ENCODE data around the gene ZNF407. TPM values are rescaled to one million over a fixed set of nuclear protein-coding genes. Genes with fewer than 3 reads are reported as not detected.

Gene ZNF407
- total RNA-seq, 1 experiment from 2014 or later = 15.9 TPM

DNA sequence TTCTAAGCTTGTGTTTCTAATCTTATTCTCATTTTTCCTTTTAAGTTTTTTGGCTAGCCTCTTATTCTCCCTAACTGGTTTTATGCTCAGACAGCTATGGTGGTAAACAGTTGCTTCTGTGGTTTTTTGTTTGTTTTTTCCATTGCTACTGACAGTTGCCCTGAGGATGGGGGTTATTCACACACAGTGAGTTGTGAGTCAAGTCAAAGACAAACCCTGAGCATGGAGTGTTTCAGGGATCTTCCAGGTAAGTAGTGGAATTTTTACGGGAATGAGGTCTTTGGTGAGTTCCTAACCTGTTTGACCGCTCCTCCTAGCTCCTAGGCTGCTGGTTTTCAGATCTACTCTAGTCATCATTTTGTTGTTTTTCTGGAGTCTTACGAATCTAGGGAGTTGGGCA, 162.8 kb downstream of the ZNF407 start:
- no peak overlapping the region for H3K4me3 ChIP-seq (ENCODE audit: low read depth, low read length, poor library complexity, severe bottlenecking)
- intact Hi-C loops (cut with micrococcal nuclease; ENCODE audit: unreplicated experiment) = no loop called here
- no peak for DNase-seq (ENCODE audit: low spot score)
- no peaks in the 10 kb centered on the region for H3K27me3 ChIP-seq (replicated peaks; ENCODE audit: insufficient read depth, low read depth, low read length, poor library complexity)
- ChIA-PET POLR2A (ENCODE audit: low non-redundant PET) (no interaction called here), CTCF (no interaction called here)
- no peaks in the 10 kb centered on the region for H3K36me3 ChIP-seq (ENCODE audit: insufficient read depth, low read length, poor library complexity, severe bottlenecking)
- H3K27ac ChIP-seq (ENCODE audit: low read depth, low read length, poor library complexity, severe bottlenecking) = no peak overlapping the region
- TF ChIP-seq EZH2 (IDR thresholded peaks at IDR 0.05; ENCODE audit: borderline replicate concordance, low read depth, low read length, poor library complexity, severe bottlenecking) = no peak
- TF ChIP-seq, protein P1, sequence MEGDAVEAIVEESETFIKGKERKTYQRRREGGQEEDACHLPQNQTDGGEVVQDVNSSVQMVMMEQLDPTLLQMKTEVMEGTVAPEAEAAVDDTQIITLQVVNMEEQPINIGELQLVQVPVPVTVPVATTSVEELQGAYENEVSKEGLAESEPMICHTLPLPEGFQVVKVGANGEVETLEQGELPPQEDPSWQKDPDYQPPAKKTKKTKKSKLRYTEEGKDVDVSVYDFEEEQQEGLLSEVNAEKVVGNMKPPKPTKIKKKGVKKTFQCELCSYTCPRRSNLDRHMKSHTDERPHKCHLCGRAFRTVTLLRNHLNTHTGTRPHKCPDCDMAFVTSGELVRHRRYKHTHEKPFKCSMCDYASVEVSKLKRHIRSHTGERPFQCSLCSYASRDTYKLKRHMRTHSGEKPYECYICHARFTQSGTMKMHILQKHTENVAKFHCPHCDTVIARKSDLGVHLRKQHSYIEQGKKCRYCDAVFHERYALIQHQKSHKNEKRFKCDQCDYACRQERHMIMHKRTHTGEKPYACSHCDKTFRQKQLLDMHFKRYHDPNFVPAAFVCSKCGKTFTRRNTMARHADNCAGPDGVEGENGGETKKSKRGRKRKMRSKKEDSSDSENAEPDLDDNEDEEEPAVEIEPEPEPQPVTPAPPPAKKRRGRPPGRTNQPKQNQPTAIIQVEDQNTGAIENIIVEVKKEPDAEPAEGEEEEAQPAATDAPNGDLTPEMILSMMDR (conservative IDR thresholded peaks at IDR 0.05; ENCODE audit: low read depth, low read length) = no peak
- H3K4me1 ChIP-seq (ENCODE audit: insufficient read depth, low read length, poor library complexity, severe bottlenecking) = no peaks in the 10 kb centered on the region
- no TSS peak for BruUV-seq (replicated peaks)
- no peaks in the 10 kb centered on the region for H3K9me3 ChIP-seq (ENCODE audit: low read depth, low read length, poor library complexity, severe bottlenecking)

DNA sequence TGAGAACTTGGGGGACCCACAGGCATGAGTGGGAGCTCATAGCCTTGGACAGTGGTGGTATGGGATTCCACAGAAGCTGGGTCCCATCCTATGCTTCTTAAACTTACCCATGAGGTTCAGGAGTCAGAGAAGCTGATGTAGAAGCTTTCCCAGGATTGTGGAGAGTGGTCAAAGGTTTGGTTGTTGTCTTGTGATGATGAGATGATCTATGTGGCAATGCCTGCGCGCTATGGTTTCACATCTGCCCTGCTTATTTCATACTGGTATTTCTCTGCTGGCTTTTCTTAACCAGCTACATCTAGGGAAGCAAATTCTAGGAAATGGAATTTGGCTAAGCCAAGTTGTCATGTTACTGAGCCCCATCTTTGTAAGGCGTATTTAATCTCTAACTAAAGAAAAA, 168.6 kb downstream of the ZNF407 start:
- no peaks in the 10 kb centered on the region for H3K9me3 ChIP-seq (ENCODE audit: low read depth, low read length, poor library complexity, severe bottlenecking)
- H3K27me3 ChIP-seq (replicated peaks; ENCODE audit: insufficient read depth, low read depth, low read length, poor library complexity) = no peaks in the 10 kb centered on the region
- no peak overlapping the region for H3K27ac ChIP-seq (ENCODE audit: low read depth, low read length, poor library complexity, severe bottlenecking)
- BruUV-seq (replicated peaks) = no TSS peak
- DNase-seq (ENCODE audit: low spot score) = no peak
- ChIA-PET CTCF (no interaction called here), POLR2A (ENCODE audit: low non-redundant PET) (no interaction called here)
- TF ChIP-seq, protein P1 (conservative IDR thresholded peaks at IDR 0.05; ENCODE audit: low read depth, low read length) = no peak
- no peak for TF ChIP-seq EZH2 (IDR thresholded peaks at IDR 0.05; ENCODE audit: borderline replicate concordance, low read depth, low read length, poor library complexity, severe bottlenecking)
- no peaks in the 10 kb centered on the region for H3K36me3 ChIP-seq (ENCODE audit: insufficient read depth, low read length, poor library complexity, severe bottlenecking)
- H3K4me1 ChIP-seq (ENCODE audit: insufficient read depth, low read length, poor library complexity, severe bottlenecking) = no peaks in the 10 kb centered on the region
- no peak overlapping the region for H3K4me3 ChIP-seq (ENCODE audit: low read depth, low read length, poor library complexity, severe bottlenecking)
- intact Hi-C loops (cut with micrococcal nuclease; ENCODE audit: unreplicated experiment) = no loop called here

DNA sequence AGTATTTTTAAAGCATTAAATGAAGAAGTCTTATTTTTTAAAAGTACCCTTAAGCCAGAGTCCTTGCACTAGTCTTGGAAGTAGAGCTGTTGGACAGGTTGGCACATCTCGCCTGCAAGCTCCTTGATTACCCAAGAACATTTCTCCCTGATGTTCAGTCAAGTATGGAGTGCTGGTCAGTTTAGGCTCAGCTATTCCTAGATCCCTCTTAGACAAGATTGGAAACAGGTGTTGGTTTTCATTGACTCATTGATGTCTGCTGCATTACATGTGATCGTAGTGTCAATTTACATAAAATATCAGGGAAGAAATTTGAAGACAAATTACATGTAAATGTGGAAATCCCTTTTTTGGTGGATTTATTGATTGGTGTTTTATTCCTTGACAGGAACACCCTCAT, 170.4 kb downstream of the ZNF407 start:
- TF ChIP-seq, protein P1 (conservative IDR thresholded peaks at IDR 0.05; ENCODE audit: low read depth, low read length) = no peak
- no peak for TF ChIP-seq EZH2 (IDR thresholded peaks at IDR 0.05; ENCODE audit: borderline replicate concordance, low read depth, low read length, poor library complexity, severe bottlenecking)
- Histone ChIP-seq H3K27ac (ENCODE audit: low read depth, low read length, poor library complexity, severe bottlenecking) (no peak overlapping the region), H3K4me3 (ENCODE audit: low read depth, low read length, poor library complexity, severe bottlenecking) (no peak overlapping the region), H3K9me3 (ENCODE audit: low read depth, low read length, poor library complexity, severe bottlenecking) (no peaks in the 10 kb centered on the region), H3K27me3 (replicated peaks; ENCODE audit: insufficient read depth, low read depth, low read length, poor library complexity) (no peaks in the 10 kb centered on the region), H3K4me1 (ENCODE audit: insufficient read depth, low read length, poor library complexity, severe bottlenecking) (no peaks in the 10 kb centered on the region), H3K36me3 (ENCODE audit: insufficient read depth, low read length, poor library complexity, severe bottlenecking) (no peaks in the 10 kb centered on the region)
- ChIA-PET CTCF (no interaction called here), POLR2A (ENCODE audit: low non-redundant PET) (no interaction called here)
- intact Hi-C loops (cut with micrococcal nuclease; ENCODE audit: unreplicated experiment) = no loop called here
- no TSS peak for BruUV-seq (replicated peaks)
- DNase-seq (ENCODE audit: low spot score) = no peak

All from A673 (cell line).